ENCODE results near the gene RPTOR.

The RPTOR gene

DNA sequence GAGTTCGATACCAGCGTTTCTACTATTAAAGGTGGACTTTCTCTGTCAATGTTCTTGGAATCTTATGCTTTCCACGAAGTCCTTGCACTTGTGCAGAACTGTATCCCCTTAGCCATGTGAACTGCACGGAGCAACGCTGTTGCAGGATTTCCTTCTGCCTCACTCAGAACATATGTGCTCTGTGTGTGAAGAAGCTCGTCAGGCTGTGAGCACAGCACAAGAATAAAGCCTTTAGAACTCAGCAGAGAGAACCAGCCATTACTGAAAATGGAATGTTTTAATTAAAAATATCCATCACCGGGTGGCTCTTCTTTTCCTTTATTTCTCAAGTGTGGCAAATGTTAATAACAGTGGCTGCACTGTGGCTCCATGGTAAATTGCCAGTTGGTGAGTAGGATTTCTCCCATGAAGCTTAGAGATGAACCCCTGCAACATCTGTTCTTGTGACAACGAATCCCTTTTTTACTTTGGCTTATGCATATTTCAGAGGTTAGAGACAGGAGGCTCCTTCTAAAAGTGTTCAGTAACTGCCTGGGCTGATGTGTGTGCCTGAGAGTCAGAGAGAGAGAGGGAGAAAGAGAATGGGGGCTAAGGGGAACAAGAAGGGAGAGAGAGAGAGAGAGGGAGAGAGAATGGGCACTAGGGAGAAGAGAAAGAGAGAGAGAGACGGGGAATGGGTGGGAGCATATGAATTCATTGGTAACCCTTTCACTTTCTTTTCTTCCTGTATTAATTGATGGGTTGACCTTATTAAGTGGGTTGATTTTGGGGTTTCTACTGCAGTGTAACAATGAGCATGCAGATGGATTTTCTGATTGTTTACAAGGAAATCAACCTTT is 50.0 kb downstream of the RPTOR start:
- DNase-seq, result no peak

DNA sequence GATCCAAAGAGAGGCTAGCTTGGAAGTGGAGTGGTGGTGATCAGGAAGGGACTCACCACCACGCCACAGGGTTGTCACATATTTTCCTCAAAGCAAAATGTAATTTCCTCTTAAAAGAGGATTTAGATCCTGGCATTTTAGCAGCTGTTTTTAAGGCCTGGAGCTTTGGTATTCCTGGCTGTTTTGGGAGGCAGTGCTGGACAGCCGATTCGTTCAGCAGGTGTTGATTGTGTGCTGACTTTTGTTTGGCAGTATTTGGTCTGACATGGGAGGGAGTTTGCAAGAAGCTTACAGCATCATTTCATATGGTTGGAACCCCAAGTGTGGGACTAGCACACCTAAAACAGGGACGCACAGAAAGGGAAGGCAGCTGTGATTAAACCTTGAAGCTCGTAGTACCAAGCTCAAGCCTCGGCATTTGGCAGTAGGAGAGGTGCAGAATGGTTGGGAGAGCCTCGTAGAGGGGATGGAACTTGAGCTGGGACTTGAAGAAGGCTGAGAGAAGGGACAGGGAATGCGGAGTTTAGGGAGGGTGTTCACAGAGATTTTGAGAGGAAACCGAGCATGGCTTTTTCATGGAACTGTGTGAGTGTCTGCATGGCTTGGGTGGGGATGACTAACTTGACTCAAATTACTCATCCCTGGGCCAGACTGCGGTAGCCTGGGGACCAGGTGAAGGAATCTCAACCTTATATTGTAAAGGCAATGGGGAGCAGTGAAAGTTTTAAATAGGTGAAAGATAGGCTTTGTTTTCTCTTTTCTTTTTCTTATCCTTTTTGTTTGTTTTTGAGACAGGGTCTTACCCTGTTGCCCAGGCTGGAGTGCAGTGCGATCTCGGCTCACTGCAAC is 52.3 kb downstream of the RPTOR start:
- DNase-seq, result no peak

DNA sequence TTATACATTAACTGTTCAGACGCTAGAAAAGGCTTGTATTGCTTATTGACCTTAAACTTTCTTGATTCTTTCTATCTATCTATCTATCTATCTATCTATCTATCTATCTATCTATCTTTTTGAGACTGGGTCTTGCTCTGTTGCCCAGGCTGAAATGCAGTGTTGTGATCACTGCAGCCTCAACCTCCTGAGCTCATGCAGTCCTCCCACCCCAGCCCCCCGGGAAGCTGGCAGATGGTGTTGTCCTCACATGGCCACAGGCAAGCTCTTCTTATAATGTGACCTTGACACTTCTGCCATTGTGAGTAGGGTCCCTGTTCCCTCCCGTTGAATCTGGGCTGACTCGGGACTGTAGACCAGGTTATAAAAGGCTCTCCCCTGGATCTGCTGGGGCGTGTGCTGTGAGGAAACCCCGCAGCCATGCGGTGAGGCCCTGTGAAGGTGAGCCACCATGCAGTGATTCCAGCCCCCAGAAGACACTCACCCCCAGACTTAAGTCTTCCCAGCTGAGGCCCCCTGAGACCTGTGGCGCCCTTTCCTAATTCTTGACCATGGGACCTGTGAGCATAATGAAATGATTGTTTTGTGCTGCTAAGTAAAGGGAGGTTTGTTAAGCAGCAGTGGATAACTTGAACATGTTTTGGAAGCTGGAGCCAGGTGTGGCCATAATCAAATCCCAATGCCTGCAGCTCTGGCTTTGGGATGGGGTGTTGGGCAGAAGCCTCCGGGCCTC is 54.3 kb downstream of the RPTOR start:
- no peak for DNase-seq

DNA sequence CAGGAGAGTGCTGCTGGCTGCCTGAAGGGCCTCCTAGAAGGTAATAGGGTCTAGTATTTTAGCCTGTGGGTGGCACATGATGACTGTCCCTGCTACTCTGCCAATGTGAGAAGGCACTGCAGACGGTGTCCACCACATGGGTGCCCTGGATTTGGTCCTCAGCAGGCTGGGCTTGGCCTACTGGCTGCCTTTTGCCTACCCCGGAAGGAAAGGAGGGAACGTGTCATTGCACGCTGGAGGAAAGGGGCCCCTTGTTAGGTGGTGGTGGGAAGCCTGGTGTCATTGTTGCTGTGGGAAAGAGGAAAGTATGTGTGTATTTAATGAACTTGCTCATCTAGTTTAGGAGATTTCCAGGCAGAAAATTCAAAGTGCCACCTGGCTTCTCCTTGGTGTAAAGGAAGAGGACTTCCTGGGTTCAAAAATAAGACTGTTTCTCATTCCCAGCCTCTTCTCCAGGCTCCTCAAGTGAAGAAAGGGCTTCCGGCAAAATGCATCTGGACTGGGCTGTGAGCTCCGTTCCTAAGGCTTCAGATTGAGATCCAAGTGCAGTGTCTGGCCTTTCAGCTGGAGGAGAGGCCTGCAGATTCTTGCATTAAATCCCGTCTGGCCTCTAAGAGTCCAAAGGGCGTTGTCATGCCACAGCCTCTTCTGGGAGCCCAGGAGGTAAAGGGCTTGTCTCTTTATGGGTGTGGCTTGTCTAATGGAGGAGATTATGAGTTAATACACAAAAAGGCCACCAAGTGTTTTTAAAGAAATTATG is 55.1 kb downstream of the RPTOR start:
- no peak for DNase-seq

DNA sequence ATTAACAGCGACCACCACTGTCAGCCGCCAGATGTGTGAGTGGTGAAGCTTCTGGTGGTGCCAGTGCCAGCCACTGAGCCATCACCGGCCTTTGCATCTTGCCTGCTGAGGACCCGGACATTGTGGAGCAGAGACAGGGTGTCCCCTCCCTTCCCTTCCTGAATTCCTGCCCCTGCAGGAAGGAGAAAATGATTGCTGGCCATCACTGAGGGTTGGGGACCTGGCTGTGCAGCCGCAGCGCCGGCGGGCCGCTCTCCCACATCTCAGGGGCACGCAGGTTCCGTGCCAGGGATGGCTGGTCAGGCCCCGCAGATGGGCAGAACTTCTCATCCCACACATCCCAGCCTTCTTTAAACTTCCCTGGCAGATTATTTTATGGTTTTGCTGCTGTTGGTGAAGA is 56.5 kb downstream of the RPTOR start:
- no peak for DNase-seq

DNA sequence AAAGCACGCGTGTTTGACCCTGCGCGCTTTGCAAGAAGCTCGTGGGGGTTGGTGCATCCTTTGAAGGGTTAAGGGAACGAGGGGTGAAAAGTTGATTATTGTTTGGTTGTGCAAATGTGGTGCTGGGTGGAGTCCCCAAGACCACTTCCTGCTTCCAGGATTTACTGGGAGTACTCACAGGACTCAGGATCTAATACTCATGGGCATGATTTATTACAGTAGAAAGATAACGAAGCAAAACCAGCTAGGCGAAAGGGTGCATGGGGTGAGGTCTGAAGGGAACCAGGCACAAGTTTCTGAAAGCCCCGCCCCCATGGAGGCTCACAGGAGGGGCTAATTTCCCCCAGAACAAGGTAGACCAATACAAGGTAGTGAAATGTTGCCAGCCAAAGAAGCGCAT is 58.8 kb downstream of the RPTOR start:
- DNase-seq, result no peak

DNA sequence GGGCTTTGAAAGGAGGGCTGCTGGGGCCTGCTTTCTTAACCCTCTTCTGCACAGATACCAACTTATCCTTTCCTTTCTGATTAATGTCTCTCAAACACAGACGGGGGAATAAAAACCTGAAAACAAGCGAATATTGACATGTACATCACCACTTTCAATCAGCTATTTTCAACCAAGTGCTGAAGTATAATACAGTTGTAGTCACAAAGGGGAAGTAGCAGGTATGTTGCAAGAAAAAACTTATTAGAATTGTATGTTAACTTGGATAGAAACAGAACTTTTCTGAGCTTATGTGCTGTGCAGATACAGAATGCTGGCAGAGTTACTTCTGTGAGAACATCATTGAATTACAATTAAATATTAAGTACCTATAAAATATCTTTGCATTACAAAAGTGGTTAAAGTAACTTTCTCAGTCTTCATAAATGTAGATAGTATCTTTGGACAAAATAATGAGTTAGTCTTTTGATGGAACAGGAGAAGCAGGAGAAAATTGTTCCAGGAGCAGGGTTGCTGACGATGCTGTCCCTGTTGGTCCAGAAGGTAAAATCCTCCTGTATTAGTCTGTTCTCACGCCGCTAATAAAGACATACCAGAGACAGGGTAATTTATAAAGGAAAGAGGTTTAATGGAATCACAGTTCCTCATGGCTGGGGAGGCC is 59.5 kb downstream of the RPTOR start:
- DNase-seq, result no peak

DNA sequence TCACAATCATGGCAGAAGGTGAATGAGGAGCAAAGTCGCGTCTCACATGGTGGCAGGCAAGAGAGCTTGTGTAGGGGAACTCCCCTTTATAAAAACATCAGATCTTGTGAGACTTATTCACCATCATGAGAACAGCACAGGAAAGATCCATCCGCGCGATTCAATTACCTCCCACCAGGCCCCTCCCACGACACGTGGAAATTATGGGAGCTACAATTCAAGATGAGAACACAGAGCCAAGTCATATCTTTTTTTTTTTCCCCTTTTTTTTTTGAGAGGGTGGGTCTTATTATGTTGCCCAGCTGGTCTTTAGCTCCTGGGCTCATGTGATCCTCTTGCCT is 60.0 kb downstream of the RPTOR start:
- no peak for DNase-seq

DNA sequence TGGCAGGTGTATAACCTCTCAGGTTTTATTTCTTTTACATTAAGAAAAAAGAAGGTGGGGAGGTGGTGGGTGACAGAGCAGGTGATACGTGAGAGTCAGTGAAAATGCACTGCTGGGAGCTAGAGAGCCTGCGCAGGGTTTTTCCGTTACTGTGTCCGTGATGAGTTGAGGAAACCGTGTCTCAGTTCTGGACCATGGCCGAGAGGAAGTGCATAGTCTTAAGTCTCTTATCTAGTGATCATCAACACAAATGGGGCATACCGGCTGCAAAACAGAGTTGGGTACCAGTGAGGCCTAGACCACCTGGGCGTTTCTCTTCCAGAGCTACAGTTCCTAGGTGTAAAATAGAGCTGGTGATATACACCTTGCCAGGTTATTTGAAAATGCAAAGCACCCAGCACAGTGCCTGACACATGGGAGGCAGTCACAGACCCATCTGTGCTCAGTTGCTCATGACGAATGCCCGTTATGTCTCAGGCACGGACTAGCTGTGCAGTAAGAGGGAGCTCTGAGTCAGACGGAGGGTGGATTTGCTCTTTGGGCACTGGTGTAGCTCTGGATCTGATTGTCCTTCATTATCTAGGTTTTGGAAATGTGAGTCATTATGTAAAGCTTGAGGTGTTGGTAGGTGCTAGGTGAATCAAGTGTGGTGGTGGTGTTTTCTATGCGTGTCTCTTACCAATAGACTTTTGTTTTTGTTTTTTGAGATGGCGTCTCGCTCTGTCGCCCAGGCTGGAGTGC is 60.9 kb downstream of the RPTOR start:
- peak; percentile 55 for DNase-seq

DNA sequence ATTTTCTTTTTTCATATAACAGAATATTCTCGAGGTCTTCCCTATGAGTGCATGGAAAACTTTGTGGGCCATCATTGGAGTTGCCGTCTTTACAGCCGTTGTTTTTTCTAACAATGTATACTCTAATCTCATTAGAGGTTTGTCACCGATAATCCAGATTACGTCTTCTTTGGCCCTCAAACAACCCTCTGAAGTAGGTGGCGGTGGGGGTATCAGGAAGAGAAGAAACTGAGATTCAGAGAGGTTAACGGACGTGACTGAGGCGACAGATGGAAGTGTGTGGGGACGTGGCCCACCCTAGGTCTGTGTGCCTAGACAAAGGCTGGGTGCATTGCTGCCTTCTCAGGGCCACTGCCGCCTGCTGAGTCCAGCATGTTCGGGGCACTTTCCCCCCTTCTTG is 63.7 kb downstream of the RPTOR start:
- no peak for DNase-seq

DNA sequence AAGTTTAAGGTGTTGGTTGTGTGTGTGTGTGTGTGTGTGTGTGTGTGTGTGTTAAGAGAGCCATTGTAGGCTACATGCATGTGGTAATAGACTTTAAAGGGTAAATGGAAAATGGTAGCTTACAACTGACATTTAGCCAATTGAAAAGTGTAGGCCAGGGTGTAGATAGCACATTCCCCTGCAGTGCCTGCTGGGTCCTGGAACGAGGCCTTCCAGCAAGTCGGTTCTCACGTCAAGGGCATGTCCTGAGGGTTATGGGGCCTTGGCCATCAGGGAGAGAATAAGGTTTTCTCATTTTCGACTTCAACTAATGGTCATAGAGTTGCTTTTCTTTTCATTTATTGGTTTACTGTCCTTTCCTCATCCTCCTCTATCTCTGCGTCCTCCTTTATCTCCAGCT is 65.1 kb downstream of the RPTOR start:
- no peak for DNase-seq

DNA sequence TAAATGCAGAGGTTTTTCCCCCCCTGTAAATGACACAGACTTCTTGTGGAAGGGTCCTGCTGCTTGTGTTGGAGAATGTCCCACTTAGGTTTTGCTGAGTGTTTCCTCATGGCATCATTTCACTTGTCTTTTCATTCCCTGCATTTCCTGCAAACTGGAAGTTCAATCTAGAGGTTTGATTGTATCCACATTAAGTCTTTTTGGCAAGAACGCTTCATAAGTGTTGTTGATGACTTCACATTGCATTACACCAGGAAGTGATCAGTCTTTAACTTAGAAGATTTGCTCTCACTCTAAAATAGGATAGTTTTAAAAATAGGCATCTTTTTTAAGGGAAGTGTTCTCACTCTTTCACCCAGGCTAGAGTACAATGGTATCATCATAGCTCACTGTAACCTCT is 67.2 kb downstream of the RPTOR start:
- no peak for DNase-seq

DNA sequence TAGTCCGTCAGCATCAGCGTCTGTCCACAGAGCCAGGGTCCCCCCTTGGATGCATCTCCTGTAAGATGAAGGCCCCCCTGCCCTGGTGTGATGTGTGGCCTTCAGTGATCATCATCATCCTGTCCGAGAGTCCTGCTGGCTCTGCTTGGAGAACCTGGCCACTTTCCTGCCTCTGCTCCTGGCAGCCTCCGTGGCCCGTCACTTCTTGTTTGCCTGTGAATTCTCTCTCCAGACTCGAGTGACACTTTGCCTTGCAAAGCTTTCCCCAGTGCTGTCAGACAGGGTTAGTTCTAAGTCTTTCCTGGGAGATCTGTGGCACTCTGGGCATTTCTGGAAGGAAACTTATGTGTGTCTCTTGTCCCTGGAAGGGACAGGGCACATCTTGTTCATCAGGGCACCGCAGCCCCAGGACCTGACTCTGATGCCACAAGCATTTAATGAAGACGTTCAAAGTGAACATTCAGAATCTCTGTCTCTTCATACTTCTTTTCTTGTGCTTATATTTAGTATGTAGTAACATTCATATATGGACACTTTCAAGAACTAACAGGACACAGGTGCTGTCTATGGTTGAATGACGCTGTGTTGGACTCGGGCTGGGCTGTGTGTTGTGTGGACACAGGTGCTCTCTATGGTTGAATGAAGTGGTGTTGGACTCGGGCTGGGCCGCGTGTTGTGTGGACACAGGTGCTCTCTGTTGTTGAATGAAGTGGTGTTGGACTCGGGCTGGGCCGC is 68.5 kb downstream of the RPTOR start:
- DNase-seq, result no peak

DNA sequence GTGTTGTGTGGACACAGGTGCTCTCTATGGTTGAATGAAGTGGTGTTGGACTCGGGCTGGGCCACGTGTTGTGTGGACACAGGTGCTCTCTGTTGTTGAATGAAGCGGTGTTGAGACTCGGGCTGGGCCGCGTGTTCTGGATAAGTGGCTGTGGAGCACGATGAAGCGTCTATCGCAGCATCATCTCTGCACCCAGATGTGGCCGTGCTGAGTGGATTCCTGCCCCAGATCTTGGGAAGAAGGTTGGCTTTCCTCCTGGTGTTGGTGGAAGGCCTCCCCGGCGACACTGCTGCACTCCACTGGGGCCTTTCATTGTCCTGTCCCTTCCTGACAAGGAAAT is 69.1 kb downstream of the RPTOR start:
- no peak for DNase-seq

DNA sequence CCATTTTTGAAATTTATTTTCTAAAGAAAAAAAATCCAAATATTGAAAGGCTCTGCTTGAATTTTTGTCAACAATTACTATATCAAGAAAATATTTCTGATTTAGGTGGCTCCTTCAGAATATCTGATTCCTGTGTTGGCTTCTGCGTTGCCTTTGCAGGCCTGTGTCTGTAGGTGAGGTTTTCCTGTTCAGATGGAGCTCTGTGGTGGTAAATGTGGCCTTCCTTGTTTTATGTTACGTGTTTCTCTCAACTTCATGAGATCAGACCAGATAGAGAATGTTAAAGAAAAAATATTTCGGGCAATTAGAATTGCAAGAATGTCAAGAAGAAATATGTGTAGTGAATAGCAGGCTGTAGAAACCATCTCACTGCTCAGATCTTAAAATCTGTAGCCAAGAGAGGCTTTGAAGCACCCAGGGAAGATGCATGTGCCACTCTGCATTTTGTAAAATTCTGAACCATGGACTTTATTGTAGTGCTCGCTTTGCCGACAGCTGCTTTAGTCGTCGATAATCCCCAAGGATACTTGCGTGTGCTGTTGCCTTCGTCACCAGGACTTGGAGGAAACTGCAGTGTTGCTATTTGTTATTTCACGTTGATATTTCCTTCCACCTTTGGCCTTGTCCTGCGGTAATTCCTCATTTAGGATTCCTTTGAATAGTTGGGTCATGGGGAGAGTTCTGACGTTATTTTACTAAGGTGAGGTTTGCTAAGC is 69.9 kb downstream of the RPTOR start:
- DNase-seq, result no peak

DNA sequence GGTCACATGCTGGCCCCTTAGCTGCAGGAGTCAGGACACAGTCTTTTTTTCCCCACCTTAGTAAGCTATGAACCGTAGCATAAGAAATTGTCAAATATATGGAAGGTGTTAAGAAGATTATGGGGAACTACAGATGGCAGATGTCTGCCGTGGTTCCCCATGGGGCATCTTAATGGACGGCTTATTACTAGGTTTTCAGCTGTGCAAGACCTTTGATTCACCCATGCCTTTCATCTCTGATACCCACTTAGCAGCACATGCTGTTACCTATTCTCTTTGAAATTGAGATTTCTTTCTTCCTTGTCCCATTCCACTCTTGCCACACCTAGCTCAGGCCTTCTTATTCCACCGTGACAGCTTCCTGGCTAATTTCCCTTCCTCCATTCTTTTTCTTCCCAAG is 70.7 kb downstream of the RPTOR start:
- no peak for DNase-seq

DNA sequence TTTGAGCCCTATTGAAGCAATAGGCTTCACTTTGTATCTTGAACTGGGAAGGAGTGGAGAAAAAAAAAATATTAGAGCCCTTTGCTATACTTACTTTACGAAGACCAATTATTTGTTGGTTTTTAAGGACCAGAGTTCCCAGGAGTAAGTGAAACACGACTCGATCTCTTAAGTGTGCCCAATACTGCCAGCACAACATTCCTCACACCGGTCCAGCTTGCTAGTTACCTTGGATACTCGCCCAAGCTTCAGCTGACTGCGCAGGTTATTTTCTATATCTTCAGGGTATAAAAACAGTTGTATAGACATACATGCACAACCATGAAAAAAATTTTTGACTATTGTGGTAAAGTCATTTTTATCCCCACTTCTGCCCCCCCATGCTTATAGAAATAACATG is 72.1 kb downstream of the RPTOR start:
- DNase-seq, result no peak

DNA sequence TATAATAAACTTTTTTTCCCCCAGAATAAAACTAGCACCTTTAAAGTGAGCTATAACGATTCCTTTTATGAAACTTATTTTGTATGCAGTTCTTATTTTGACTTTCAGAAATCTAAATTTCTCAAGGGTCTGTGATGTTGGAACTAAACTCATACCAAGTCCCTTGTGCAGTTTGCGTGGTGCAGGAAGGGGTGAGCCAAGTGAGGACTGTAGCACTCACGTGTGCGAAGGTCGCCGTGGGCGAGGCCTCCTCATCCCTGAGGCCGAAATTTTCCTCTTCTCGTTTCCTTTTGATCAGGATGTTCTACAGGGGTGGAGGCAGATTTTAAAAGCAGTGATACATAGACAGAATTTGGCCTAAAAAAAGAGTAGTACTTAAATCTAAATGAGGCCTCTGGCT is 73.7 kb downstream of the RPTOR start:
- no peak for DNase-seq

DNA sequence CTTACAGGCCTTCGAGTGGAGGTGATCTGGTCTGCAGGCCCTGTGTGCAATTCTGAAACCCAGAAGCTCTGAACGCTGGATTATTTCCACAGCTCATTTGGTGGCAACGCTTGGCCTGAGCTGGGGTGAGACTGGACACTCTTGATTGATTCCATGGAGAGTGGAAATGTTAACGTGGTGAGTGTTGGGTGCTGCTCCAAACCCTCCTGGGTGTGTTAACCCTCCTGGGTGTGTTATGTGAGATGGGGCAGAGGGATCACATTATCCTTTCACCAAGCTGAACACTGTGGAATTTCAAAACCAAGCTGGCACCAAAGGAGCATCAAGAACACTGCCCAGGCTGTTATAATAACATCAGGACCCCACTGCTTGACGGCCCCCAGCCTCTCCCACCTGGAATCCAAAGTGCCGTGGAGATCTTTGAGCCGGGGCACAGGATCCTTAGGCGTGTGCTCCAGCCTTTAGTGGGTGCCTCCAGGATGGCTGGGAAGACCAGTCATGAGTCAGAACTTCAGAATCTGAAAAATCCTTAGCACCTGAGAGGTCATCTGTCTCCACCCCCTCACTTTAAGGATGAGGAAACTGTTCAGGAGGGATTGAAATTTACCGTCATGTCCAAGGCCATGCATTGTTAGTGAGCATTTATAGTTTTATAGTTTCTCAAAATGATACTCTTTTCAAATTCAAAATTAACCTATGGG is 75.0 kb downstream of the RPTOR start:
- DNase-seq, result no peak

Data from stimulated activated CD4-positive, alpha-beta T cell treated with anti-CD3 and anti-CD28 coated beads, Interleukin-4, amount 100 ng/mL, for 1 hour (primary cell).